Spleen (tissue), 7 donors: ENCODE results near the gene RHEX.

Source experiments
- CTCF ChIP-seq, 11 experiments: fragments of 200-600 bp in 7 of 11; fragments of 450-650 bp in 4 of 11; sonication (generic) in 4 of 11; IDR thresholded peaks in 8 of 11; conservative IDR thresholded peaks in 3 of 11; 1 replicate in 7 of 11; 2 replicates in 4 of 11; pipeline versions ENCODE4 v1.4.0 to v1.8.0; 2016 to 2021; ENCODE audit warnings: antibody characterized with exemption in 11 of 11, inconsistent platforms in 4 of 11, mild to moderate bottlenecking in 1 of 11
- POLR2AphosphoS5 ChIP-seq, 3 donors: sonication (generic); formaldehyde crosslinking; IDR thresholded peaks; one replicate each; pipeline ENCODE4 v1.5.1; 2017; ENCODE audit warnings: antibody characterized with exemption in 3 of 3
- donor health status: DM: no; HTN: no; CAD: no; lungs with moderate emphysema.
- donor health status: DM: no; HTN: no; CAD: no.
- donor health status: DM: no; HTN: no; CAD: no.

GRCh38 chr1:206010060-206010459 lies 42.9 kb upstream of the RHEX start:
- no peak for TF ChIP-seq CTCF (IDR thresholded peaks at IDR 0.05 in 8 of 11, conservative IDR thresholded peaks at IDR 0.05 in 3 of 11)
- TF ChIP-seq POLR2AphosphoS5 (IDR thresholded peaks at IDR 0.05) = no peak
